Measurements from ENCODE around the gene NXPE3.
"Not testable (repeated sequence)": the region's sequence is repeated elsewhere in the genome, so short reads cannot be mapped to it uniquely, and the experiment has no call there.

DNA sequence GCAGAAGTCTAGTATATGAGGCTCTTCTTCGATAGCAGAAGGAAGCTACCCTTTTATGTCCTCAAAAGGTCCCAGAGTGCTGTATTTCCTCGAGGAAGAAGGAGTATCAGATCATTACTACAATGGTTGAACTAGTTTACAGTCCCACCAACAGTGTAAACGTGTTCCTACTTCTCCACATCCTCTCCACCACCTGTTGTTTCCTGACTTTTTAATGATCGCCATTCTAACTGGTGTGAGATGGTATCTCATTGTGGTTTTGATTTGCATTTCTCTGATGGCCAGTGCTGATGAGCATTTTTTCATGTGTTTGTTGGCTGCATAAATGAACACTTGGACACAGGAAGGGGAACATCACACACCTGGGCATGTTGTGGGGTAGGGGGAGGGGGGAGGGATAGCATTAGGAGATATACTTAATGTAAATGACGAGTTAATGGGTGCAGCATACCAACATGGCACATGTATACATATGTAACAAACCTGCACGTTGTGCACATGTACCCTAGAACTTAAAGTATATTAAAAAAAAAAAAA is 1.2 kb upstream of the NXPE3 start:
- not testable (repeated sequence) for TF ChIP-seq CTCF (IDR thresholded peaks at IDR 0.05; ENCODE audit: insufficient read depth, low read length); POLR2AphosphoS5 (IDR thresholded peaks at IDR 0.05; ENCODE audit: low read depth); SPI1 (IDR thresholded peaks at IDR 0.05; ENCODE audit: borderline replicate concordance, low read depth); GABPA (IDR thresholded peaks at IDR 0.05; ENCODE audit: low read depth)
- TF ChIP-seq, protein P1, sequence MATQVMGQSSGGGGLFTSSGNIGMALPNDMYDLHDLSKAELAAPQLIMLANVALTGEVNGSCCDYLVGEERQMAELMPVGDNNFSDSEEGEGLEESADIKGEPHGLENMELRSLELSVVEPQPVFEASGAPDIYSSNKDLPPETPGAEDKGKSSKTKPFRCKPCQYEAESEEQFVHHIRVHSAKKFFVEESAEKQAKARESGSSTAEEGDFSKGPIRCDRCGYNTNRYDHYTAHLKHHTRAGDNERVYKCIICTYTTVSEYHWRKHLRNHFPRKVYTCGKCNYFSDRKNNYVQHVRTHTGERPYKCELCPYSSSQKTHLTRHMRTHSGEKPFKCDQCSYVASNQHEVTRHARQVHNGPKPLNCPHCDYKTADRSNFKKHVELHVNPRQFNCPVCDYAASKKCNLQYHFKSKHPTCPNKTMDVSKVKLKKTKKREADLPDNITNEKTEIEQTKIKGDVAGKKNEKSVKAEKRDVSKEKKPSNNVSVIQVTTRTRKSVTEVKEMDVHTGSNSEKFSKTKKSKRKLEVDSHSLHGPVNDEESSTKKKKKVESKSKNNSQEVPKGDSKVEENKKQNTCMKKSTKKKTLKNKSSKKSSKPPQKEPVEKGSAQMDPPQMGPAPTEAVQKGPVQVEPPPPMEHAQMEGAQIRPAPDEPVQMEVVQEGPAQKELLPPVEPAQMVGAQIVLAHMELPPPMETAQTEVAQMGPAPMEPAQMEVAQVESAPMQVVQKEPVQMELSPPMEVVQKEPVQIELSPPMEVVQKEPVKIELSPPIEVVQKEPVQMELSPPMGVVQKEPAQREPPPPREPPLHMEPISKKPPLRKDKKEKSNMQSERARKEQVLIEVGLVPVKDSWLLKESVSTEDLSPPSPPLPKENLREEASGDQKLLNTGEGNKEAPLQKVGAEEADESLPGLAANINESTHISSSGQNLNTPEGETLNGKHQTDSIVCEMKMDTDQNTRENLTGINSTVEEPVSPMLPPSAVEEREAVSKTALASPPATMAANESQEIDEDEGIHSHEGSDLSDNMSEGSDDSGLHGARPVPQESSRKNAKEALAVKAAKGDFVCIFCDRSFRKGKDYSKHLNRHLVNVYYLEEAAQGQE (IDR thresholded peaks at IDR 0.05; ENCODE audit: insufficient replicate concordance, low read depth), result not testable (repeated sequence)

All from HL-60 (cell line).